Esophagus squamous epithelium (tissue), 4 donors: ENCODE measurements around the gene MTG2.

Experiments used
- POLR2A ChIP-seq, 4 donors: fragments of 450-650 bp; IDR thresholded peaks; one replicate each; pipeline ENCODE4 v1.6.1; 2017; ENCODE audit warnings: antibody characterized with exemption in 4 of 4, mild to moderate bottlenecking in 4 of 4, moderate library complexity in 3 of 4
- TF ChIP-seq, protein P1 (sequence below), 6 experiments: fragments of 450-650 bp in 4 of 6; fragments of 200-600 bp in 2 of 6; sonication (generic) in 2 of 6; IDR thresholded peaks; one replicate each; pipeline ENCODE4 v1.5.1; 2016 to 2019; ENCODE audit warnings: antibody characterized with exemption in 6 of 6, mild to moderate bottlenecking in 4 of 6, moderate library complexity in 4 of 6

GRCh38 chr20:62148908-62149314 is 33.9 kb upstream of the MTG2 start:
- TF ChIP-seq, protein P1, sequence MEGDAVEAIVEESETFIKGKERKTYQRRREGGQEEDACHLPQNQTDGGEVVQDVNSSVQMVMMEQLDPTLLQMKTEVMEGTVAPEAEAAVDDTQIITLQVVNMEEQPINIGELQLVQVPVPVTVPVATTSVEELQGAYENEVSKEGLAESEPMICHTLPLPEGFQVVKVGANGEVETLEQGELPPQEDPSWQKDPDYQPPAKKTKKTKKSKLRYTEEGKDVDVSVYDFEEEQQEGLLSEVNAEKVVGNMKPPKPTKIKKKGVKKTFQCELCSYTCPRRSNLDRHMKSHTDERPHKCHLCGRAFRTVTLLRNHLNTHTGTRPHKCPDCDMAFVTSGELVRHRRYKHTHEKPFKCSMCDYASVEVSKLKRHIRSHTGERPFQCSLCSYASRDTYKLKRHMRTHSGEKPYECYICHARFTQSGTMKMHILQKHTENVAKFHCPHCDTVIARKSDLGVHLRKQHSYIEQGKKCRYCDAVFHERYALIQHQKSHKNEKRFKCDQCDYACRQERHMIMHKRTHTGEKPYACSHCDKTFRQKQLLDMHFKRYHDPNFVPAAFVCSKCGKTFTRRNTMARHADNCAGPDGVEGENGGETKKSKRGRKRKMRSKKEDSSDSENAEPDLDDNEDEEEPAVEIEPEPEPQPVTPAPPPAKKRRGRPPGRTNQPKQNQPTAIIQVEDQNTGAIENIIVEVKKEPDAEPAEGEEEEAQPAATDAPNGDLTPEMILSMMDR (IDR thresholded peaks at IDR 0.05): no peak
- no peak for TF ChIP-seq POLR2A (IDR thresholded peaks at IDR 0.05)
